GM23338 (cell line): Measurements from ENCODE around the gene CCSER2. TPM values are rescaled to one million over a fixed set of nuclear protein-coding genes. Genes with fewer than 3 reads are reported as not detected.

ENCODE experiments used
- ATAC-seq: fragments of 200-7000 bp; cut with Tn5 transposase; 3 replicates; pipeline ENCODE4 v1.9.1; 2020
- DNase-seq: peaks from one replicate; pipeline ENCODE4 v3.0.0-alpha.2; 2015; ENCODE audit warnings: low spot score
- H2AFZ ChIP-seq: fragments of 200-600 bp; sonication (generic); 2 replicates; pipeline ENCODE4 v1.8.0; 2016; ENCODE audit warnings: antibody characterized with exemption, mild to moderate bottlenecking, moderate library complexity
- H3F3A ChIP-seq: fragments of 200-600 bp; sonication (generic); replicated peaks from 2 replicates; pipeline ENCODE4 v1.8.0; 2017; ENCODE audit warnings: antibody characterized with exemption, mixed run types, low read depth
- H3K27ac ChIP-seq: fragments of 200-600 bp; sonication (generic); 2 replicates; pipeline ENCODE4 v1.6.1; 2016; ENCODE audit warnings: low read depth
- H3K27me3 ChIP-seq: fragments of 200-600 bp; sonication (generic); 2 replicates; pipeline ENCODE4 v1.8.0; 2016; ENCODE audit warnings: mild to moderate bottlenecking, mixed run types, moderate library complexity; ENCODE audit not compliant: insufficient read depth
- H3K36me3 ChIP-seq: fragments of 200-600 bp; sonication (generic); 2 replicates; pipeline ENCODE4 v1.8.0; 2016; ENCODE audit warnings: mild to moderate bottlenecking; ENCODE audit not compliant: insufficient read depth
- H3K4me1 ChIP-seq: fragments of 200-600 bp; sonication (generic); 2 replicates; pipeline ENCODE4 v1.8.0; 2016; ENCODE audit warnings: mild to moderate bottlenecking, moderate library complexity; ENCODE audit not compliant: insufficient read depth
- H3K4me2 ChIP-seq: fragments of 200-600 bp; sonication (generic); 2 replicates; pipeline ENCODE4 v1.7.1; 2017; ENCODE audit warnings: mixed run types
- H3K4me3 ChIP-seq: fragments of 200-600 bp; sonication (generic); 2 replicates; pipeline ENCODE4 v1.6.1; 2016; ENCODE audit warnings: mixed run types
- H3K79me2 ChIP-seq: fragments of 200-600 bp; sonication (generic); replicated peaks from 2 replicates; pipeline ENCODE4 v1.8.0; 2017; ENCODE audit warnings: mild to moderate bottlenecking; ENCODE audit not compliant: insufficient read depth
- H3K9me2 ChIP-seq: fragments of 200-600 bp; sonication (generic); 2 replicates; pipeline ENCODE4 v1.8.0; 2017; ENCODE audit not compliant: insufficient read depth
- H4K20me1 ChIP-seq: fragments of 200-600 bp; sonication (generic); replicated peaks from 2 replicates; pipeline ENCODE4 v1.8.0; 2017; ENCODE audit warnings: mild to moderate bottlenecking; ENCODE audit not compliant: insufficient read depth
- H3K27ac Mint-ChIP-seq: 2 replicates; pipeline ENCODE4 v1.8.0; 2020; ENCODE audit warnings: inconsistent platforms, mild to moderate bottlenecking, moderate library complexity, mixed read lengths
- H3K27me3 Mint-ChIP-seq: 3 replicates; pipeline ENCODE4 v1.8.0; 2022; ENCODE audit warnings: low read depth, mild to moderate bottlenecking, moderate library complexity, mixed read lengths, inconsistent platforms; ENCODE audit not compliant: insufficient read depth, poor library complexity
- H3K36me3 Mint-ChIP-seq: 3 replicates; pipeline ENCODE4 v1.8.0; 2021; ENCODE audit warnings: low read depth, mild to moderate bottlenecking, inconsistent platforms, moderate library complexity, mixed read lengths
- H3K4me1 Mint-ChIP-seq: 3 replicates; pipeline ENCODE4 v1.8.0; 2020; ENCODE audit warnings: mild to moderate bottlenecking, inconsistent platforms, mixed read lengths
- H3K4me3 Mint-ChIP-seq: 3 replicates; pipeline ENCODE4 v1.8.0; 2021; ENCODE audit warnings: moderate library complexity, mild to moderate bottlenecking, inconsistent platforms, mixed read lengths
- H3K9me3 Mint-ChIP-seq: 3 replicates; pipeline ENCODE4 v1.8.0; 2020; ENCODE audit warnings: moderate library complexity, mild to moderate bottlenecking, inconsistent platforms, mixed read lengths
- ETS1 ChIP-seq: IDR thresholded peaks from 2 replicates; pipeline ENCODE4 v1.6.1; 2016; ENCODE audit warnings: antibody characterized with exemption
- ZNF462 ChIP-seq: fragments of 250-450 bp; sonication (Bioruptor Pico); IDR thresholded peaks from 2 replicates; pipeline ENCODE4 v1.5.0; 2020; ENCODE audit warnings: mild to moderate bottlenecking, moderate library complexity
- polyA plus RNA-seq: library from polyadenylated mRNA; unstranded; fragments of >200 nt; fragmentation: Nextera tagmentation; extraction: Ambion mirVana; gene quantifications from 2 replicates; pipeline ENCODE4 v1.2.1, GENCODE V29; 2016
- total RNA-seq: library from RNA; depleted of rRNA; stranded (reverse); fragments of >200 nt; shearing (Covaris generic); gene quantifications from 2 replicates; pipeline ENCODE4 v1.2.3, GENCODE V29; 2014; rRNA removed

Gene CCSER2
- total and polyA plus RNA-seq, 2 experiments from 2014 or later, result 30.6 to 37.2 TPM

- Histone ChIP-seq H3K27me3 (no peaks in the 10 kb centered on the region), H3K79me2 (no peaks in the 10 kb centered on the region), H3K4me3 (no peak overlapping the region), H3F3A (no peaks in the 10 kb centered on the region; the same call in 1 of the 2 replicates), H3K9me2 (peaks cover 9% of the 10 kb centered on the region; the same call in 1 of the 2 replicates), H3K4me2 (peak overlapping the region; percentile 18; the same call in 1 of the 2 replicates), H3K36me3 (no peaks in the 10 kb centered on the region), H3K27ac (peak overlapping the region; percentile 27; the same call in 1 of the 2 replicates), H2AFZ (no peak overlapping the region), H4K20me1 (no peaks in the 10 kb centered on the region), H3K4me1 (peaks cover 22% of the 10 kb centered on the region)
- peak; percentile 60 for ATAC-seq
- Mint-ChIP-seq H3K9me3 (peaks cover 17% of the 10 kb centered on the region), H3K36me3 (peaks cover 12% of the 10 kb centered on the region), H3K4me1 (peaks cover 17% of the 10 kb centered on the region), H3K27ac (0 out of 2 replicates have a peak overlapping the region, but pooled peaks have one; percentile 7), H3K4me3 (no peak overlapping the region), H3K27me3 (peaks cover 3% of the 10 kb centered on the region)
- TF ChIP-seq ETS1, result no peak
- TF ChIP-seq ZNF462 (CRISPR knock-in tag), result peak; percentile 76
- no peak for DNase-seq
Observed at GRCh38 chr10:84567133-84567532, 238.7 kb downstream of the CCSER2 start.

Other genes with a start within 250 kb of the CCSER2 start
- gene GHITM, start 189.1 kb upstream of the CCSER2 start, total RNA-seq, result 105 and 106 TPM in 2 replicates
- gene GHITM, start 189.1 kb upstream of the CCSER2 start, polyA plus RNA-seq, result 95.9 and 97.1 TPM in 2 replicates
- gene GPR15LG, start 154.8 kb upstream of the CCSER2 start, total RNA-seq, result not detected in 2 replicates
- gene GPR15LG, start 154.8 kb upstream of the CCSER2 start, polyA plus RNA-seq, result not detected in 2 replicates
- gene CDHR1, start 134.1 kb upstream of the CCSER2 start, total RNA-seq, result 6.6 and 6.7 TPM in 2 replicates
- 3.2 TPM in 2 replicates for gene CDHR1, start 134.1 kb upstream of the CCSER2 start, polyA plus RNA-seq
- gene LRIT2, start 103.0 kb upstream of the CCSER2 start, total RNA-seq, result not detected in 2 replicates
- not detected in 2 replicates for gene LRIT2, start 103.0 kb upstream of the CCSER2 start, polyA plus RNA-seq
- 0.07 TPM in 1 of 2 replicates, not detected in the other for gene LRIT1, start 87.0 kb upstream of the CCSER2 start, total RNA-seq
- not detected in 2 replicates for gene LRIT1, start 87.0 kb upstream of the CCSER2 start, polyA plus RNA-seq
- gene RGR, start 83.5 kb upstream of the CCSER2 start, total RNA-seq, result not detected in 2 replicates
- gene RGR, start 83.5 kb upstream of the CCSER2 start, polyA plus RNA-seq, result not detected in 2 replicates